Panc1 (cell line): ENCODE results near the gene PHF23. TPM values are rescaled to one million over a fixed set of nuclear protein-coding genes. Genes with fewer than 3 reads are reported as not detected.

Experiments used
- ATAC-seq: fragments of 200-7000 bp; cut with Tn5 transposase; 2 replicates; pipeline ENCODE4 v1.9.1; 2020; ENCODE audit warnings: mild to moderate bottlenecking, moderate library complexity
- BruUV-seq: library from RNA; stranded (reverse); fragments of 400-500 nt; replicated peaks from 2 replicates; lab custom pipeline; 2021; lab: Mats Ljungman, UMichigan
- CTCF ChIA-PET: fragments of 300-600 bp; sonication (Branson Sonifier 250); formaldehyde crosslinking; loops from one replicate; lab custom pipeline; 2022; ENCODE audit warnings: antibody characterized with exemption; lab: Charles Lee
- POLR2A ChIA-PET: fragments of 300-600 bp; sonication (Branson Sonifier 250); formaldehyde crosslinking; loops from one replicate; lab custom pipeline; 2022; ENCODE audit warnings: antibody characterized with exemption; lab: Charles Lee
- DNase-seq: peaks from one replicate; pipeline ENCODE4 v3.0.0-alpha.2; 2010; ENCODE audit warnings: low read depth, low spot score
- H3K27ac ChIP-seq: 2 replicates; pipeline ENCODE4 v1.5.1; 2011; ENCODE audit warnings: mild to moderate bottlenecking, low read length, inconsistent platforms
- H3K27me3 ChIP-seq: fragments of 200-500 bp; sonication (Bioruptor generic); 2 replicates; pipeline ENCODE4 v1.6.0; 2014; ENCODE audit warnings: low read length, inconsistent platforms; ENCODE audit not compliant: control insufficient read depth, insufficient read depth
- H3K36me3 ChIP-seq: fragments of 200-500 bp; sonication (Bioruptor generic); 2 replicates; pipeline ENCODE4 v1.5.1; 2014; ENCODE audit warnings: inconsistent platforms, mild to moderate bottlenecking, low read length, moderate library complexity; ENCODE audit not compliant: control insufficient read depth, insufficient read depth
- H3K4me1 ChIP-seq: 2 replicates; pipeline ENCODE4 v1.5.1; 2011; ENCODE audit warnings: inconsistent platforms, mild to moderate bottlenecking, low read length, moderate library complexity; ENCODE audit not compliant: control insufficient read depth, insufficient read depth
- H3K4me3 ChIP-seq, 2 experiments: 2 replicates each; pipeline ENCODE4 v1.5.1; 2011 to 2012; ENCODE audit warnings: low read depth in 2 of 2, low read length in 2 of 2, mild to moderate bottlenecking in 2 of 2, inconsistent platforms in 1 of 2, moderate library complexity in 1 of 2
- H3K9me3 ChIP-seq: fragments of 200-500 bp; sonication (Bioruptor generic); 2 replicates; pipeline ENCODE4 v1.5.1; 2014; ENCODE audit warnings: low read depth, mild to moderate bottlenecking, inconsistent platforms, low read length, moderate library complexity; ENCODE audit not compliant: control insufficient read depth, insufficient read depth
- POLR2AphosphoS5 ChIP-seq: IDR thresholded peaks from 2 replicates; pipeline ENCODE4 v1.6.1; 2012; ENCODE audit warnings: mild to moderate bottlenecking, low read depth, low read length, moderate library complexity
- REST ChIP-seq, 2 experiments: IDR thresholded peaks; 2 replicates each; pipeline ENCODE4 v1.6.1; 2011 to 2012; ENCODE audit warnings: low read depth in 2 of 2, control low read depth in 1 of 2, low read length in 1 of 2, mild to moderate bottlenecking in 1 of 2, moderate library complexity in 1 of 2; ENCODE audit not compliant: insufficient read depth in 1 of 2
- SIN3A ChIP-seq: IDR thresholded peaks from 2 replicates; pipeline ENCODE4 v1.6.1; 2012; ENCODE audit warnings: low read depth, mild to moderate bottlenecking, low read length, moderate library complexity, borderline replicate concordance; ENCODE audit not compliant: insufficient read depth
- TCF7L2 ChIP-seq: IDR thresholded peaks from 2 replicates; pipeline ENCODE4 v1.6.1; 2011; ENCODE audit warnings: mild to moderate bottlenecking, low read depth, low read length, inconsistent platforms
- in situ Hi-C: cut with HindIII; loops from 2 replicates; pipeline ENCODE4 v1.10.0; 2016; ENCODE audit warnings: low sequenced_read_pairs, low pct_unique_long_range_greater_than_20kb
- intact Hi-C: fragments of 100-400 bp; cut with micrococcal nuclease; formaldehyde crosslinking; loops from one replicate; pipeline ENCODE4 v1.10.0; 2022; ENCODE audit not compliant: unreplicated experiment
- total RNA-seq: library from RNA; stranded (reverse); gene quantifications from one replicate; pipeline ENCODE4 v1.2.1, GENCODE V29; 2021; ENCODE audit not compliant: unreplicated experiment
- TF ChIP-seq, protein P1 (sequence below): fragments of 450-650 bp; IDR thresholded peaks from 2 replicates; pipeline ENCODE4 v1.5.1; 2017; ENCODE audit warnings: mild to moderate bottlenecking

The PHF23 gene
- total RNA-seq, 1 experiment from 2014 or later = 69.3 TPM

GRCh38 chr17:7281074-7281952 is 42.1 kb upstream of the PHF23 start, which contains the start of gene SLC2A4:
Gene SLC2A4, plus strand, starts transcription at chr17:7281718. Its CDS starts 217 bp downstream, at chr17:7281935.
- ATAC-seq (peak; percentile 79), DNase-seq (peak; percentile 89)
- Histone ChIP-seq H3K36me3 (no peaks in the 10 kb centered on the region), H3K4me1 (no peaks in the 10 kb centered on the region), H3K9me3 (no peaks in the 10 kb centered on the region), H3K4me3 (peak within 1 kb of the TSS; percentile 46 to 64), H3K27ac (peak within 1 kb of the TSS; percentile 63; the same call in 1 of the 2 replicates), H3K27me3 (no peaks in the 10 kb centered on the region)
- intact Hi-C loops = loop anchor here (2.0 kb wide), 1 partner anchor 15 kb away; no protein-coding TSS in a partner anchor
- ChIA-PET CTCF (interaction anchor here (0.7 to 1.8 kb wide), 3 partner anchors 15 to 90 kb away, joined by 4 to 13 read pairs (median 11); no protein-coding TSS in a partner anchor), POLR2A (interaction anchor here (1.0 kb wide), 1 partner anchor 32 kb away, joined by 3 read pairs; no protein-coding TSS in a partner anchor)
- peak; percentile 80; the same call in 1 of the 2 replicates for TF ChIP-seq TCF7L2
- no peak for TF ChIP-seq REST (IDR thresholded peaks at IDR 0.05; ENCODE audit: insufficient read depth in 1 of 2, low read depth in 2 of 2, low read length in 1 of 2)
- no peak for TF ChIP-seq POLR2AphosphoS5
- TF ChIP-seq, protein P1, sequence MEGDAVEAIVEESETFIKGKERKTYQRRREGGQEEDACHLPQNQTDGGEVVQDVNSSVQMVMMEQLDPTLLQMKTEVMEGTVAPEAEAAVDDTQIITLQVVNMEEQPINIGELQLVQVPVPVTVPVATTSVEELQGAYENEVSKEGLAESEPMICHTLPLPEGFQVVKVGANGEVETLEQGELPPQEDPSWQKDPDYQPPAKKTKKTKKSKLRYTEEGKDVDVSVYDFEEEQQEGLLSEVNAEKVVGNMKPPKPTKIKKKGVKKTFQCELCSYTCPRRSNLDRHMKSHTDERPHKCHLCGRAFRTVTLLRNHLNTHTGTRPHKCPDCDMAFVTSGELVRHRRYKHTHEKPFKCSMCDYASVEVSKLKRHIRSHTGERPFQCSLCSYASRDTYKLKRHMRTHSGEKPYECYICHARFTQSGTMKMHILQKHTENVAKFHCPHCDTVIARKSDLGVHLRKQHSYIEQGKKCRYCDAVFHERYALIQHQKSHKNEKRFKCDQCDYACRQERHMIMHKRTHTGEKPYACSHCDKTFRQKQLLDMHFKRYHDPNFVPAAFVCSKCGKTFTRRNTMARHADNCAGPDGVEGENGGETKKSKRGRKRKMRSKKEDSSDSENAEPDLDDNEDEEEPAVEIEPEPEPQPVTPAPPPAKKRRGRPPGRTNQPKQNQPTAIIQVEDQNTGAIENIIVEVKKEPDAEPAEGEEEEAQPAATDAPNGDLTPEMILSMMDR = no peak
- 0 out of 2 replicates have a peak, but pooled peaks have one; percentile 50 for TF ChIP-seq SIN3A
- no TSS peak for BruUV-seq
- in situ Hi-C loops = no loop called here

DNA sequence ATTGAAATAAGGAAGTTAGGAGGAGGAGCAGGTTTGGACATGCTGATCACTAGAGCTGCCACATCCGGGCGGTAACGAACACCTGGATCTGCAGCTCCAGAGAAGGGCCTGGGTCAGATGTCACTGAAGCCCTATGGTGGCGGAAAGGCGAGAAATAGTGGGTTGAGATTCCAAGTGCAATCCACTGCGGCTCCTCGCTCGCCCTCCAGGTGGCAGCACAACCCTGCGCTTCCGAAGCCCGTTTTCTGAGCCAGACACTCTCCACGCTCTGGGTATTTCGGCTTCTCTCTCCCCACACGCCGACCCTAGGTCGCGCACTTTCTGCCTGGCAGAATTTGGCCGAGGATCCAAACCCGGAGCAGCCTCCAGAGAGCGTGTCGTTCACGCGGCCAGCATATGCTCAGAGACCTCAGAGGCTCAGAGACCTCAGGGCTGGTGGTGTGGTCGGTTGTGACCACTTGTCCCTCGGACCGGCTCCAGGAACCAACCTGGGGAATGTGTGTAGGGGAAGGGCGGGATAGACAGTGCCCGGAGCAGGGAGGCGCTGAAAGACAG is 41.3 kb upstream of the PHF23 start:
- no peaks in the 10 kb centered on the region for H3K4me1 ChIP-seq
- intact Hi-C loops (loop anchor here (2.0 kb wide), 1 partner anchor 16 kb away; no protein-coding TSS in a partner anchor), in situ Hi-C loops (no loop called here)
- POLR2A ChIA-PET = interaction anchor here (1.0 kb wide), 1 partner anchor 33 kb away, joined by 3 read pairs; no protein-coding TSS in a partner anchor
- no peaks in the 10 kb centered on the region for H3K36me3 ChIP-seq
- TF ChIP-seq, protein P1 = peak; percentile 94
- TF ChIP-seq POLR2AphosphoS5 = no peak
- no peak for TF ChIP-seq TCF7L2
- TF ChIP-seq SIN3A = no peak
- no peaks in the 10 kb centered on the region for H3K27me3 ChIP-seq
- BruUV-seq = no TSS peak
- H3K9me3 ChIP-seq = no peaks in the 10 kb centered on the region
- H3K4me3 ChIP-seq = peak overlapping the region; percentile 46 to 64
- peak overlapping the region; percentile 63; the same call in 1 of the 2 replicates for H3K27ac ChIP-seq
- CTCF ChIA-PET = interaction anchor here (1.0 to 1.8 kb wide), 2 partner anchors 16 to 33 kb away, joined by 4 to 13 read pairs; no protein-coding TSS in a partner anchor
- ATAC-seq (peak; percentile 87), DNase-seq (peak; percentile 80)
